Erythroblast (primary cell): Measurements from ENCODE around the gene SEPHS2.

ENCODE experiments used
- GATA1 ChIP-seq: IDR thresholded peaks from 2 replicates; pipeline ENCODE4 v1.6.1; 2011; ENCODE audit warnings: low read depth, mild to moderate bottlenecking, control low read depth, low read length, moderate library complexity
- POLR2A ChIP-seq: IDR thresholded peaks from 2 replicates; pipeline ENCODE4 v1.6.1; 2011; ENCODE audit warnings: mild to moderate bottlenecking, low read length

- no peak for TF ChIP-seq POLR2A
- TF ChIP-seq GATA1: no peak
These were observed 525 bp upstream of the SEPHS2 start for GRCh38 chr16:30446203-30446595.
